NCI-H748 (cell line): ENCODE results near the gene PSPN.

Experiments
- DNase-seq: peaks from one replicate; lab custom pipeline; 2025; ENCODE audit not compliant: unreplicated experiment; lab: John Stamatoyannopoulos, UW

Gene PSPN, protein sequence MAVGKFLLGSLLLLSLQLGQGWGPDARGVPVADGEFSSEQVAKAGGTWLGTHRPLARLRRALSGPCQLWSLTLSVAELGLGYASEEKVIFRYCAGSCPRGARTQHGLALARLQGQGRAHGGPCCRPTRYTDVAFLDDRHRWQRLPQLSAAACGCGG

DNA sequence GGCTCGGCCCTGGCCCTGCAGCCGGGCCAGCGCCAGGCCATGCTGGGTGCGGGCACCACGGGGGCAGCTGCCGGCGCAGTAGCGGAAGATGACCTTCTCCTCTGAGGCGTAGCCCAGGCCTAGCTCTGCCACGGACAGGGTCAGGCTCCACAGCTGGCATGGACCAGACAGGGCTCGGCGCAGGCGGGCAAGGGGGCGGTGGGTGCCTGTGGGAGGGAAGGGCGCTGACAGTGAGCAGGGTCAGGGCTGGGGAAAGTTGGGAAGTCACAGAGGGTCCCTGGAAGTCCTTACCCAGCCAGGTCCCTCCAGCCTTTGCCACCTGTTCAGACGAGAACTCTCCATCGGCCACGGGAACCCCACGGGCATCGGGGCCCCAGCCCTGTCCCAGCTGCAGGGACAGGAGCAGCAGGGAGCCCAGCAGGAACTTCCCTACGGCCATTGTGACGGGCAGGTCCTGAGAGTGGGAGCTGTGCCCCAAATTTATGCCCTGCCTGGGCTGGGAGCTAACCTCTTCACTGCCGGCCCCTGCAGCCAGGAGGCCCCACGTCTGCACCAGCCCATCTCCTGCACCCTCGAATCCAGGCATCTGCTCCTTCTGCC, at the start of gene PSPN:
Gene PSPN, minus strand, starts transcription at position 523 of the 600 bp plus-strand sequence. Its CDS starts 84 bp downstream, at position 439.
- no peak for DNase-seq

DNA sequence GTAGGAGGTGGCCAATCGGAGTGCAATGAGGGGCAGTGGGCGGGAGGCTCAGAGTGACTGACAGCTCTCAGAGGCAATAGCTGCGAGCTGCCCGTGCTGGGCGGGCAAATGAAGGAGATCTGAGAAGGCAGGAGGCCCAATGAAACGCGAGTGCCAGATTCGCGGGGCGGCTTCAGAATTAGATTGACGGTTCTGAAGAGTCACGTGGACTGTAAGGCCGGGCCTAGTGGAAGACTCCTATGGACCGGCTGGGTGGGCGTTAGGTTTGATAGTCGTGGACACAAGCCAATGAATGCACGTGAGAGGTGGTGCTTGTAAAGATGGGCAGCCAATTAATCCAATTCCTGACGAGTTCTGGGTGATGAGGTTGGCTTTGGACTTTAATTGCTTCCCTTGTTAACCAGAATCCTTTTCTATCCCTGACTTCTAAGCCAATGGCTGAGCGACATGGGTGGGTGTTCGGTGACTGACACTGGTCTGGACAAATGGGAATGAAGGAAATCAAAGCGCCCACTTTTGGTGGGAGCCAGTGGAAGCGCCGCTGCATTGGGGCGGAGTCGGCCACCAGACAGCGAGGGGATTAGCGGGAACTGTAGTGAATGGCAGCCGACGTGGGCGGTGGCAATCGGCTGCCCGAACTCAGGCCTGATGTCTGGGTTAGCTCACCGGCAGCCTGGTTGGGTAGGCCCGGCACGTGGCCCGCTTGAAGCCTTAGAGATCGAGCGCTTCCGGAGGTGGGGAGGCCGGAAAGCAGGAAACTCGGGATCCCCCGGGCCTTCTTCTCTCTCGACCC, 49.4 kb upstream of the PSPN start:
- peak; percentile 99 for DNase-seq

DNA sequence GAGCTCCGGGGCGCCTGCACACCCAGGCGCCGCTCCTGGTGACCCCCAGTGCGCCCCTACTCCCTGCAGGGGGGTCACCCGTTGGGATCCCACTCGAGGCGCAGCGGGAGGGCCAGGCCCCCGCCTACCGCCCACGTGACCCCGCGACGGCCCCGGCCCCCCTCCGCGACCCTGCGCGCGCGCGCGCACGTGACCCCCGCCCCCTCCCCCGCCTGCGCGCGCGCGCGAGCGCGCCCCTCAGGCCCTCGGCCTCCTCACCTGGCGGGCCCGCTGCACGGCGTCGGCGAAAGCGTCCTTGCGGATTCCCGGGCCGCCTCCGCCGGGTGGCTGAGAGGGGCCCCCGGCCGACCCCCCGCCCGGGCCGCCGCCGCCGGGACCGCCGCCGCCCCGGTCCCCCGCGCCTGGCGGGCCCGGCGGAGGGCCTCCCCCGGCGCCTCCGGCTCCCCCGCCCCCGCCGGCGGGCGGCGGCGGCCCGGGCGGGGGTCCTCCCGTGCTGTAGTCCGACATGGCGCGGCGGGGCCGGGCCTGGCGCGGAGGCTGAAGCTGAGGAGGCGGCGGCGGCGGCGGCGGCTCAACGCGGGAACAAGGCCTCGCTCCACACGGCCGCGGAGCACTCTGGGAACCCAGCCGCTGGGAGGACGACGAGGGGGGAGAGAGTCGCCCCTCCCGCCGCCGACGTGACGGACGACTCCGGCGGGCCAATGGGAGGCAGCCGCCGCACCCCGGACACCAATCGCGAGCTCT, 48.6 kb upstream of the PSPN start, which contains the start of gene KHSRP:
Gene KHSRP, minus strand, starts transcription at position 617 of the 744 bp plus-strand sequence. Its CDS starts 110 bp downstream, at position 507.
- DNase-seq: peak; percentile 6

GRCh38 chr19:6423499-6424194, 47.9 kb upstream of the PSPN start:
- DNase-seq: no peak

DNA sequence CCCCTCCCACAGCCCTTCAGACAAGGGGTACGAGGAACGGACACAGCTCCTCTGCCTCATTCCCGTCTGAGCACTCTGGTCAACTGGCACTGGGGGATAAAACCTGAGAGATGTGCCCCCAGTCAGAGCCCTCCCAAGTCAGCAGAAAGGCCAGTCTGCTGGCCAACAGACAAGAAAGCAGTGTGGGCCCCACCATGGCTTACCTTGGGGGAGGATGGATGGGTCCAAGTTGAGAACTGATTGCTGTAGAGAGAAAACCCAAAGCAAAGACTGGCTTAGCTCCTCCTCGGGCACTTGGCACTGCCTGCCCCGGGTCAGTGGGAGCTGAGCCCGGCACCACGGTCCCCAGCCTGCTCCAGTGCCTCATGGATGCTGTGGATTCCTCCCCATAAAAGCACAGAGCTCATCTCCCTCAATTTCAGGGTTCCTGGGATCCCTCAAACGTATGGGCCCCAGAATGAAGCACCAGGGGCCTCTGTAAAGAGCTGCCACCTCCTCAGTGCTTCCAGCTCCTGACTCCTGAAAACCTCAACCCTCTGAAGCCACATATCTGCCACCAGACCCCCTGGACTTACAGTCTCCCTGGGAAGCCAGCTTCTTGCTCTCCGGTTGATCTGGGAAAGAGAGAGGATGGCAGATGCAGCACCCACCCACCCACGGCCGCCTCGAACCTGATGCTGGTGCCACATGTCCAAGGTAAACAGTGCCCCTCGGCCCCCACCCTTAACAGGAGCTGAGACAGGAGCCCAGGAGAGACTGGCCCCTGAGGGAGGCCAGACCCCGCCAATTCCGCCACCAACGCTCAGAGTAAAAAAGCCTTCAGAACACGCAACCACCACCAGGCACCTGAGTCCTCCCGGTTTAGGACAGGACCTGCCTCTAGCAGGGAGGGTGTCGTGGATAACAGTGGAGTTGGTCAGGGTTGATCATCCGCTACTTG, 45.6 kb upstream of the PSPN start:
- DNase-seq: no peak

DNA sequence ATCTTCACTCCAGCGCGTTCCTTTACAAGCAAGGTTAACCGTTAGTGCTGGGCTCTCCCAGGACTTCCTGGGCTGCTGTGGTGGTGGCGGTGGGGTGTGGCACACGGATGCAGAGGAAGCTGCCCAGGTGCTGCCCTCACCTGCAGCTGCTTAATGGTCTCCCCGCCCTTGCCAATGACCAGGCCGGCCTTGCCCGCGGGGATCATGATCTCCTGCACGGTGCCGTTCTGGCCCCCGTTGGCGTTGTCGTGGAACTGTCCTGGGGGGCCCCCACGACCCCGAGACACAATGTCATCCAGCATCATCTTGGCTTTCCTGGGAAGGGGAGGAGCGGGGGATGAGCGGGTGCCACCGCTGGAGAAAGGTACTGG, 42.8 kb upstream of the PSPN start:
- no peak for DNase-seq

DNA sequence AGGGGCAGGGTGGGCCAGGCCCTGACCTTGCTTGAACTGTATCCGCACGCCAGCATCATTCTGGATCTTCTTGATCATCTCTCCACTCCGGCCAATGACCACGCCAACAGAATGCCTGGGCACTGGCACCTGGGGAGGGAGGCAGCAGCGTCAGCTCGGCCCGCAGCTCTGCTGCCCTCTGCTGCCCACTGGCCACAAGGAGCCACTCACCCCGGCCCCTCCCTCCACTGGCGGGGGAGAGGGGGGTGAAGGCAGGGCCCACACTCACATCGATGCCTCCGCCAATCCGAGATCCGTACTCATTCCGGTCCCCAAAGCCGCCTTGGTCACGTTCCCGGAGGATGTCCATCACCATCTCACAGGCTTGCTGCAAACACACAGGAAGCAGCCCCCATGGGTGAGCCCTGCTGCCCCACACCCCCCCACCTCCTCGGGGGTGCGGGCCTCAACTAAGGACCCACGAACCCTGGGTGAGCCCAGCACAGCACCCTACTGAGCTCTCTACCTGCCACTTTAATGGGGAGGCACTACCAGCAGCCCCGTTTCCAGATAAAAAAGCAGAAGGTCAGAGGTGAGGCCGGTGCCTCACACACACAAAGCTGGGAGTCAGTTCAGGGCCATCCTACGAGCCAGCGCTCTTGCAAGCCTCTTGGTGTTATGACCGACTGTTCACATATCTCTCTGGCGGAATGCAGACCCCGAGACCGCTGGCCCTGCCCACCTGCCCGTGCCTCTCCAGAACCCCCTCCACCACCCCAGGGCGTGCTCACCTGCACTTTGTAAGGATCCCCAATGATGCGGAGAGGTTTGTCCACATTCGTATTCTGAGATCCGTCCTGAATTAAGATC, 42.2 kb upstream of the PSPN start:
- DNase-seq: no peak

DNA sequence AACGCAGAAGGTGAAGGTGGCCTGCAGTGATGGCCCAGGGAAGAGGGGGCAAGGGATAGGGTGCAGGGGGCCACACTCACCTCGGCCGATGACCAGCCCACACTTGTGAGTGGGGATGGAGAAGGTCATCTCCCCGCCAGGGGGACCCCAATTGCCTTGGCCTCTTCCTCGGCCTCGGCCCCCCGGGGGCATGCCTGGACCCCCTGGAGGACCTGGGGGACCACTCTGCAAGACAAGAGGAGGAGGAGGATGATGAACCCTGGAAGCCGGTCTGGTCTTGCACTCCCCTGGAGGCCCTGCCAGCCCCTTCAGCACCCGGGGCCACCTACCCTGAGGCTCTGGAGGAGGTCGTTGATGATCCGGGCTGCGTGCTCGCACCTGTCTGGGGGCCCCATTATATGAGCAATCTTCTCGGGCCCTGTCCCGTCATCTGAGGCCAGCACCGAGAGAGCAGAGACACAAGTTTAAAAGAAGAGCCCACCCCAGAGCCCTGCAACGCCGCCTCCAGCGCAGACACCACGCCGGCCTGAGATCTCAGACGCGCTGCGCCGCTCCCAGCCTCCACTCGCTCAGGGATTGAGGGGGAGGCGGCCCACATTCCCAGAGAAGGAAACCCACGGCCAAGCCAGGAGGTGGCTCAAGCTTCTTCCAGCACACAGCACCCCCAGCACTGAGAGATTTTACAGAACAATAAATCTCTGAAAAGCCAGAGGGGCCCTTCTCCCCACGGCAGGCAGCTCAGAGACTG, 41.1 kb upstream of the PSPN start:
- no peak for DNase-seq

GRCh38 chr19:6415591-6416190, 40.0 kb upstream of the PSPN start:
- no peak for DNase-seq

GRCh38 chr19:6414793-6415590, 39.3 kb upstream of the PSPN start:
- no peak for DNase-seq

DNA sequence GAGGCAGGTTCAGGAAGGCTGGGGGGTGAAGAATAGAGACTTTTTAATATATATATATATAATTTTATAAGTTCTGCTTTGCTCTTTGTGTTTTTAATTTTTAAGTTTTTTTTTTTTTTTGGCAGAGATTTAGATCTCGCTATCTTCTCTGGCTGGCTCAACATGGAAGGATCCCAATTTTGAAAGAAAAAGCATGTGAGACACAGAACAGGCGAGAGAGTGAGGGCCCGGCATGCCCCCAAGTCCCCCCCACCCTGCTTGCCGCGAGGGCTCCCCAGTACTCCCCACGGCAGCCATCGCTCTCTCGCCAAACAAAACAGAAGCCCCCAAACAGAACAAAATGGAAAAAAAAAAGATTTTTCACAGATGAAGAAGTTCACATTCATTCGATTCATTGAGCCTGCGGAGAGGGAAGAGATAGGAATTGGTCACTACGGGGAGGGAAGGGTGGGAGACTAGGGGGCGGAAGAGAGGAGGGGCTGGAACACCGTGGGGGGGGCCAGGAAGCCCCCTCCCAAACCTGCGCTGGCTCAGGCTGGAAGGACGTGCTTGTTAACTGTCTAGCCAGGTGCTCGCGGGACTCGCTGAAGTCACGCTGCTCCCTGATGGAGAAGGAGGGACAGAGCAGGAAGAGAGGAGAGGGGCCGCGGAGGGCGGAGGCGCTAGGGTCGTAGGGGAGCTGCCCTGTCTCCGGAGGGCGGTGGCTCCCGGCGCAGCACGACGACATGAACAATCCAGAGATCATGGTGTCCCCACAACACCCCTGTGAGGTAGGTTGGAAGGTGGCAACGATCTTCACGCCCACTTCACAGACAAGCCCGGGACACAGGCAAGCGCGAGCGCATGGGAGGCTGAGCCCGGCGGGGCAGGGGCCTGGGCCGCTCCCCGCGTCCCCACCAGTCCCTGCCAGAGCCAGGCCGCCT, 38.2 kb upstream of the PSPN start:
- DNase-seq: no peak

DNA sequence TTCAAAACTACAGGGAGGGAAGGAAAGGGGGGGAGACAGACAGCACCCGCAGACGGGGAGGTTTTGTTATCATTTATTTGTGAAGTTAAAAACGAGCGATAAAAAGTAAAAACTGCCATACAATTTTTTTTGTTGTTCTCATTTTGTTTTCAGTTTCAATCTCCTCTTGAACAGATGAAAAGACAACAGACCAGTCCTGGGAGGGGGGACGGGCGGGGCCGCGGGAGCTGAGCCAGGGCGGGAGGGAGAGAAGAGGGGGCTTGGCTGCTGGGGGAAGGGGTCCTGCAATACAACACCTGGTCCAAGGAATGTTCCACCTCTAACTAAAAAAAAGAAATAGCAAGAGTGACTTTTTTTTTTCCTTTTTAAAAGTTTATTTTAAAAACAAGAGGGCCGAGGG, 37.6 kb upstream of the PSPN start:
- DNase-seq: no peak

- DNase-seq: peak; percentile 35
Observed at GRCh38 chr19:6412447-6413091, 36.8 kb upstream of the PSPN start.

- no peak for DNase-seq
Observed at GRCh38 chr19:6412061-6412446, 36.3 kb upstream of the PSPN start.

DNA sequence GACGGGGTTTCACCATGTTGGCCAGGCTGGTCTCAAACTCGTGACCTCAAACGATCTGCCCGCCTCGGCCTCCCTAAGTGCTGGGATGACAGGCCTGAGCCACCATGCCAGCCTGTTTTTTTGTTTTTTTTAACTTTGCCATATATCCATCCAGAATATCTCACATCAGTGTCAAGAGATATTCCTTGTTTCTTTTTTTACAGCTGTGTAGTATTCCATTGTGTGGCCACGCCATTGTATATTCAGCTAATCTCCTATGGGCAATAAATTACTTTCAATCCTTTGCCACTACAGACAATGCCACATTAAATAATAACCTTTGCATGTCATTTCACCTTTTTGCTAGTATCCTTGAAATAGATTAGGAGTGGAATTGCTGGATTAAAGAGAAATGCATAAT, 33.6 kb upstream of the PSPN start:
- no peak for DNase-seq

GRCh38 chr19:6406401-6406800, 30.7 kb upstream of the PSPN start:
- no peak for DNase-seq
